ENCODE measurements around the gene LCE1D. TPM values are rescaled to one million over a fixed set of nuclear protein-coding genes. Genes with fewer than 3 reads are reported as not detected.

LCE1D gene
- total RNA-seq, 1 experiment from 2014 or later, result not detected

DNA sequence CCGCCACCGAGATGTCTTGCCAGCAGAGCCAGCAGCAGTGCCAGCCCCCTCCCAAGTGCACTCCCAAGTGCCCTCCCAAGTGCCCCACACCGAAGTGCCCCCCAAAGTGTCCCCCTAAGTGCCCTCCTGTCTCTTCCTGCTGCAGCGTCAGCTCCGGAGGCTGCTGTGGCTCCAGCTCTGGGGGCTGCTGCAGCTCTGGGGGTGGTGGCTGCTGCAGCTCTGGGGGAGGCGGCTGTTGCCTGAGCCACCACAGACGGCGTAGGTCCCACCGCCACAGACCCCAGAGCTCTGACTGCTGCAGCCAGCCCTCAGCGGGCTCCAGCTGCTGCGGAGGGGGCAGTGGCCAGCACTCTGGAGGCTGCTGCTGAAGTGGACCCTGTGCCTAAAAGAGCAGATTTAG, 20.2 kb upstream of the LCE1D start:
- Histone ChIP-seq H2AFZ (ENCODE audit: low read depth, low read length, poor library complexity, severe bottlenecking) (no peak overlapping the region), H3K4me3 (replicated peaks in 1 of 2; ENCODE audit: low read depth in 1 of 2, low read length in 2 of 2) (no peak overlapping the region), H3K9me3 (ENCODE audit: control insufficient read depth in 1 of 2, insufficient read depth in 1 of 2, low read depth in 1 of 2, low read length in 2 of 2) (no peaks in the 10 kb centered on the region), H3K79me2 (ENCODE audit: insufficient read depth, low read length) (no peaks in the 10 kb centered on the region), H3K4me1 (ENCODE audit: control insufficient read depth in 1 of 2, insufficient read depth in 2 of 2, low read length in 2 of 2) (no peaks in the 10 kb centered on the region), H3K27ac (ENCODE audit: low read depth, low read length) (no peak overlapping the region), H3K27me3 (ENCODE audit: insufficient read depth, low read length) (no peaks in the 10 kb centered on the region), H3K36me3 (ENCODE audit: control insufficient read depth in 1 of 2, insufficient read depth in 2 of 2, low read length in 2 of 2) (no peaks in the 10 kb centered on the region), H3K9ac (ENCODE audit: low read length) (no peak overlapping the region), H4K20me1 (ENCODE audit: insufficient read depth) (no peaks in the 10 kb centered on the region), H3K9me2 (ENCODE audit: insufficient read depth) (no peaks in the 10 kb centered on the region), H3K4me2 (ENCODE audit: low read length) (no peak overlapping the region)
- BruUV-seq (replicated peaks), result no TSS peak
- ChIA-PET CTCF (interaction anchor here (1.5 kb wide), 1 partner anchor 10 kb away, joined by 4 read pairs; the partner anchor contains the start of gene LCE1E), POLR2A (no interaction called here), RAD21 (ENCODE audit: low non-redundant PET in 1 of 2, low total read pairs in 2 of 2, uncharacterized antibody in 2 of 2, unreplicated experiment in 2 of 2) (no interaction called here)
- ATAC-seq, result no peak
- TF ChIP-seq ZNF274 (IDR thresholded peaks at IDR 0.05; ENCODE audit: low read depth, low read length) (no peak), YY1 (IDR thresholded peaks at IDR 0.05; ENCODE audit: extremely low read depth, insufficient replicate concordance, low read depth, low read length) (no peak), CEBPB (IDR thresholded peaks at IDR 0.05; ENCODE audit: low read depth) (no peak), POLR2A (IDR thresholded peaks at IDR 0.05; ENCODE audit: borderline replicate concordance, extremely low read depth, insufficient read depth, insufficient read length) (no peak), SIN3A (IDR thresholded peaks at IDR 0.05; ENCODE audit: low read depth) (no peak), CBX3 (IDR thresholded peaks at IDR 0.05; ENCODE audit: low read depth) (no peak), RAD21 (IDR thresholded peaks at IDR 0.05; ENCODE audit: low read depth) (no peak), POLR2AphosphoS5 (IDR thresholded peaks at IDR 0.05; ENCODE audit: low read depth, low read length) (no peak), ZFX (IDR thresholded peaks at IDR 0.05) (no peak), FOSL1 (IDR thresholded peaks at IDR 0.05; ENCODE audit: low read depth) (no peak), JUND (IDR thresholded peaks at IDR 0.05) (no peak), SRF (IDR thresholded peaks at IDR 0.05; ENCODE audit: low read depth) (no peak), TCF7L2 (IDR thresholded peaks at IDR 0.05; ENCODE audit: borderline replicate concordance, extremely low read depth, insufficient read depth, insufficient read length) (no peak), EZH2 (IDR thresholded peaks at IDR 0.05) (no peak), EZH2phosphoT487 (IDR thresholded peaks at IDR 0.05; ENCODE audit: borderline replicate concordance) (no peak)
- TF ChIP-seq, protein P1, sequence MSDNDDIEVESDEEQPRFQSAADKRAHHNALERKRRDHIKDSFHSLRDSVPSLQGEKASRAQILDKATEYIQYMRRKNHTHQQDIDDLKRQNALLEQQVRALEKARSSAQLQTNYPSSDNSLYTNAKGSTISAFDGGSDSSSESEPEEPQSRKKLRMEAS (IDR thresholded peaks at IDR 0.05), result no peak
- TF ChIP-seq, protein P2, sequence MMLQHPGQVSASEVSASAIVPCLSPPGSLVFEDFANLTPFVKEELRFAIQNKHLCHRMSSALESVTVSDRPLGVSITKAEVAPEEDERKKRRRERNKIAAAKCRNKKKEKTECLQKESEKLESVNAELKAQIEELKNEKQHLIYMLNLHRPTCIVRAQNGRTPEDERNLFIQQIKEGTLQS (IDR thresholded peaks at IDR 0.05), result no peak
- TF ChIP-seq, protein P3, sequence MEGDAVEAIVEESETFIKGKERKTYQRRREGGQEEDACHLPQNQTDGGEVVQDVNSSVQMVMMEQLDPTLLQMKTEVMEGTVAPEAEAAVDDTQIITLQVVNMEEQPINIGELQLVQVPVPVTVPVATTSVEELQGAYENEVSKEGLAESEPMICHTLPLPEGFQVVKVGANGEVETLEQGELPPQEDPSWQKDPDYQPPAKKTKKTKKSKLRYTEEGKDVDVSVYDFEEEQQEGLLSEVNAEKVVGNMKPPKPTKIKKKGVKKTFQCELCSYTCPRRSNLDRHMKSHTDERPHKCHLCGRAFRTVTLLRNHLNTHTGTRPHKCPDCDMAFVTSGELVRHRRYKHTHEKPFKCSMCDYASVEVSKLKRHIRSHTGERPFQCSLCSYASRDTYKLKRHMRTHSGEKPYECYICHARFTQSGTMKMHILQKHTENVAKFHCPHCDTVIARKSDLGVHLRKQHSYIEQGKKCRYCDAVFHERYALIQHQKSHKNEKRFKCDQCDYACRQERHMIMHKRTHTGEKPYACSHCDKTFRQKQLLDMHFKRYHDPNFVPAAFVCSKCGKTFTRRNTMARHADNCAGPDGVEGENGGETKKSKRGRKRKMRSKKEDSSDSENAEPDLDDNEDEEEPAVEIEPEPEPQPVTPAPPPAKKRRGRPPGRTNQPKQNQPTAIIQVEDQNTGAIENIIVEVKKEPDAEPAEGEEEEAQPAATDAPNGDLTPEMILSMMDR (IDR thresholded peaks at IDR 0.05 in 2 of 3, conservative IDR thresholded peaks at IDR 0.05 in 1 of 3; ENCODE audit: borderline replicate concordance in 1 of 3, insufficient read depth in 1 of 3, low read depth in 2 of 3, low read length in 2 of 3), result no peak
- TF ChIP-seq, protein P4, sequence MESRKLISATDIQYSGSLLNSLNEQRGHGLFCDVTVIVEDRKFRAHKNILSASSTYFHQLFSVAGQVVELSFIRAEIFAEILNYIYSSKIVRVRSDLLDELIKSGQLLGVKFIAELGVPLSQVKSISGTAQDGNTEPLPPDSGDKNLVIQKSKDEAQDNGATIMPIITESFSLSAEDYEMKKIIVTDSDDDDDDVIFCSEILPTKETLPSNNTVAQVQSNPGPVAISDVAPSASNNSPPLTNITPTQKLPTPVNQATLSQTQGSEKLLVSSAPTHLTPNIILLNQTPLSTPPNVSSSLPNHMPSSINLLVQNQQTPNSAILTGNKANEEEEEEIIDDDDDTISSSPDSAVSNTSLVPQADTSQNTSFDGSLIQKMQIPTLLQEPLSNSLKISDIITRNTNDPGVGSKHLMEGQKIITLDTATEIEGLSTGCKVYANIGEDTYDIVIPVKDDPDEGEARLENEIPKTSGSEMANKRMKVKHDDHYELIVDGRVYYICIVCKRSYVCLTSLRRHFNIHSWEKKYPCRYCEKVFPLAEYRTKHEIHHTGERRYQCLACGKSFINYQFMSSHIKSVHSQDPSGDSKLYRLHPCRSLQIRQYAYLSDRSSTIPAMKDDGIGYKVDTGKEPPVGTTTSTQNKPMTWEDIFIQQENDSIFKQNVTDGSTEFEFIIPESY (IDR thresholded peaks at IDR 0.05; ENCODE audit: extremely low read depth, insufficient replicate concordance, low read length), result no peak
- intact Hi-C loops (cut with micrococcal nuclease), result no loop called here
- DNase-seq (ENCODE audit: low read depth, low spot score), result no peak

Data from HCT116 (cell line).